ENCODE data around the gene SYT12.
A peak's percentile ranks its signal among the peaks of the same experiment; 100 is the strongest.

The SYT12 gene

DNA sequence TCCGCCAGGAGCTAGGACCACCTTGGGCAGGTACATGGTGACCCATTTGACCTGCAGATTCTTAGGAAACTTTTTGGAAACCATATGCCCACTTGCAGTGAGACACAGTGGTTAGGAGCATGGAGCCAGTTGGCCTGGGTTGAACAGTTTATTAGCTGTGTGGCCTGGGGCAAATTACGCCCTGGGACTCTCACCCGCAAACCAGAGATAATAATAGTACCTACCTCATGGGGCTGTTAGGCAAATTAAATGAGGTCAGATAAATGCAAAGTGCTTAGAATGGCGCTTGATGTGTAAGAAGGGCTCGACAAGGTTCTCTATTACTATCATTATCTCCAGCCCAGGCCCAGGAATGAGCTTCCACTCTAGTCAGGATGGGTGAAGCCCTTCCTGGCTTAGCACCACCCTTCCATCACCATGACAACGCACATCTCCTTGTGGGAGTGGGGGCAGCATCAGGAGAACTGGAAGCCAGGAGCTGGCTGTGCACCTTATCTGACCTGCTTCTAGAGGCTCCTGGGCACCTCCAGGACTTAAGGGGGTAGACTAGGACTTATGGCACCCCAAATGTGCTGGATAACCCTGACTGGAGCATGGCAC lies 5.1 kb downstream of the SYT12 start:
- no peak overlapping the region for H3K4me3 ChIP-seq (ENCODE audit: low read depth, low read length)
- TF ChIP-seq, protein P1, sequence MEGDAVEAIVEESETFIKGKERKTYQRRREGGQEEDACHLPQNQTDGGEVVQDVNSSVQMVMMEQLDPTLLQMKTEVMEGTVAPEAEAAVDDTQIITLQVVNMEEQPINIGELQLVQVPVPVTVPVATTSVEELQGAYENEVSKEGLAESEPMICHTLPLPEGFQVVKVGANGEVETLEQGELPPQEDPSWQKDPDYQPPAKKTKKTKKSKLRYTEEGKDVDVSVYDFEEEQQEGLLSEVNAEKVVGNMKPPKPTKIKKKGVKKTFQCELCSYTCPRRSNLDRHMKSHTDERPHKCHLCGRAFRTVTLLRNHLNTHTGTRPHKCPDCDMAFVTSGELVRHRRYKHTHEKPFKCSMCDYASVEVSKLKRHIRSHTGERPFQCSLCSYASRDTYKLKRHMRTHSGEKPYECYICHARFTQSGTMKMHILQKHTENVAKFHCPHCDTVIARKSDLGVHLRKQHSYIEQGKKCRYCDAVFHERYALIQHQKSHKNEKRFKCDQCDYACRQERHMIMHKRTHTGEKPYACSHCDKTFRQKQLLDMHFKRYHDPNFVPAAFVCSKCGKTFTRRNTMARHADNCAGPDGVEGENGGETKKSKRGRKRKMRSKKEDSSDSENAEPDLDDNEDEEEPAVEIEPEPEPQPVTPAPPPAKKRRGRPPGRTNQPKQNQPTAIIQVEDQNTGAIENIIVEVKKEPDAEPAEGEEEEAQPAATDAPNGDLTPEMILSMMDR (IDR thresholded peaks at IDR 0.05; ENCODE audit: insufficient read depth, low read depth, low read length, missing control alignments), result no peak
- DNase-seq (ENCODE audit: low read depth), result peak; percentile 76

DNA sequence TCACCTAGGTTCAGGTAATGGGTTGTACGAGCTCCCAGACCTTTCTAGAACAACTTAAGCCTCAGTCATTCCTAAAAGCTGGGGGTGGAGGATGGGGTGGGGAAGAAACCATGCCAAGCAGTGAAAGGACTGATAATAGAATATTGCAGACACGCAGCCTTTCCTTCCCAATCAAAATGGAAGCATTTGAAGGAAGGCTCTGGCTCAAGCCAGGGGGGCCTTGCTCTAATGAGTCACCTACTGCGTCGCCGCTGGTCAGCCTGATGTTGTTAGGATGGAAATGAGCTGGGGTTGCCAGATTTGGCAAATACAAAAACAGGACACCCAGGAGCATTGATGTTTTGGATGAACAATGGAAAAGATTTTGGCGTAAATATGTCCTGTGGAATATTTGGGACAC lies 6.2 kb downstream of the SYT12 start:
- no peak overlapping the region for H3K4me3 ChIP-seq (ENCODE audit: low read depth, low read length)
- no peak for DNase-seq (ENCODE audit: low read depth)
- TF ChIP-seq, protein P1 (IDR thresholded peaks at IDR 0.05; ENCODE audit: insufficient read depth, low read depth, low read length, missing control alignments), result no peak

DNA sequence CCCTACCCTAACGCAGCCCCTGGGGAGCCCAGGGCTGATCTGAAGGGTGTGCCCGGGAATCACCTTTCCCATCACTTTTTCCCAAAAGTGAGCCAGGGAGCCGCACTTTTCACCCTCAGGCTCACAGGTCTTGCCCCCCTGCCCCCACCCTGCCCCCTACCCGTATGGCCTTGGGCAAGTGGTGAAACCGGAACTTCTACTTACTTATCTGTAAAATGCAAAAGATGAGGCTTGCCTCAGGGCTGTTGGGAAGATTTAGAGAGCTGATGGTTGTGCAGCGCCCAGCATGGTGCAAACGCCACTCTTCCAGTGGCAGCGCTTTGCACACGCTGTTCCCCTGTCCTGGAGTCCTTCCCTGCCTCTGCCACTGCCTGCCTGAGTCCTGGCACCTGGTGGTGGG lies 8.0 kb downstream of the SYT12 start:
- DNase-seq (ENCODE audit: low read depth), result no peak
- no peak overlapping the region for H3K4me3 ChIP-seq (ENCODE audit: low read depth, low read length)

DNA sequence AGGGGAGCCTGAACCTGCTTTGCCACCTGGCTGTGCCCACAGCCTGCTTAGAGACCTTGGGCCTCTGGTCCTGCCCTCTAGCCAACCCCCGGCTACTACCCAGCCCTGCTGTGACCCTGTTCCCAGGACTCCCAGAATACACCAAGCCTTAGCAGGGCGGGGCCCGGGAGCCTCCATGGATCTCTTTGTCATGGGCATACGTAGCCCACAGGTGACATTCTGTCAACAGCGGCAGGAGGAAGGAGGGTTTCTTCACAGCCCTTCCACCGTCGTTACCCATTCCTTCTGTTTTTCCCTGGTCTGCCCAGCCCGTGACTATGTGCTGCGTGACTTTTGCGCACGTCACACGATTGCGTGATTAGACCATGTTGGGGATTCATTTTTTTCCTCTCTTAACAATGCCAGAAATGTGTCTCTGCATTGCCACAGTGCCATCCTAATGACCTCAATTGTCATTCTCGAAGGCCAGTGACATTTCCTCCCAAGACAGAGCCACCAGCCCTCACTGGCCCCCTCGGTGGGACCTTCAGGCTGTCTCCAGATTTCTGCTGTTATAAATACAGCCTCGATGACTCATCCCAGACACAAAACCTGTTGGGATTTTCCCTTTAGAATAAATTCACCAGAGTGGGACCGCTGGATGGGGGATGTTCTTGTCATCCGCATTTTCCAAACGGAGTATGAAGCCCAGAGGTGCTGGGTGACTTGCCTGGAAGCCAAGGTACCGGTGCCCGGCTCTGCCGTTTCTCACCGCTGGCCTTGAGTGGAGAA lies 9.0 kb downstream of the SYT12 start:
- H3K4me3 ChIP-seq (ENCODE audit: low read depth, low read length), result no peak overlapping the region
- TF ChIP-seq, protein P1 (IDR thresholded peaks at IDR 0.05; ENCODE audit: insufficient read depth, low read depth, low read length, missing control alignments), result no peak
- no peak for DNase-seq (ENCODE audit: low read depth)

More for the DNA sequence above, 8.0 kb downstream of the SYT12 start:
- TF ChIP-seq, protein P1 (IDR thresholded peaks at IDR 0.05; ENCODE audit: insufficient read depth, low read depth, low read length, missing control alignments), result no peak

DNA sequence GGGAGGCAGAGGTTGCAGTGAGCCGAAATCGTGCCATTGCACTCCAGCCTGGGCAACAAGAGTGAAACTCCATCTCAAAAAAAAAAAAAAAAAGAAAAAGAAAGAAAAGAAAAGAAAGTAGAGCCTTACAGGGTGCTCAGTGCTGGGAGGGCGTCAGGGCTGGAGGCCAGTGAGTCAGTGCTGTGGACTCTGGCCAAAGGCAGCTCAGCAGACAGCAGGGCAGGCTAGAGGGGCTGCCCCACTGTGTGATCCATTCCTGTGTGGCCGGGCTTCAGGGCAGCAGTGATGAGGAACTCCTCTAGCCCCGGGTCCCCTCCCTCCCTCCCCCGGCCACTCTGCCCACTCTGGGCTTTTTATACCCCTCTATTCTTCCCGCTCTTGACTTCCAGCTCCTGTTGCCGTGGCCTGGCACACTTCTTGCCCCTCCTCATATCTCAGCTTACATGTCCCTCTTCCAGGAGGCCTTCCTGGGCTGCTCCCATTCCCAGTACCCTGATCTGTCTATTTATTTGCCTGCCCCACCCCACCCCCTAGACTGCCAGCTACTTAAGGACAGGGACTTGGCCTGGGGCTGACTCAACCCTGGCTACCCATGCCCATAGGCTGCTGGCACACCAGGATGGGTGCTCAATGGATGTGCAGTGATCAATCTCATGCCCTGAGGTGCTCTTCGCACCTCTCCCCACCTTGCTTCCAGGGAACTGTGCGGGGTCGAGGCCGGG lies 10.1 kb downstream of the SYT12 start:
- TF ChIP-seq, protein P1 (IDR thresholded peaks at IDR 0.05; ENCODE audit: insufficient read depth, low read depth, low read length, missing control alignments), result no peak
- DNase-seq (ENCODE audit: low read depth), result no peak
- no peak overlapping the region for H3K4me3 ChIP-seq (ENCODE audit: low read depth, low read length)

DNA sequence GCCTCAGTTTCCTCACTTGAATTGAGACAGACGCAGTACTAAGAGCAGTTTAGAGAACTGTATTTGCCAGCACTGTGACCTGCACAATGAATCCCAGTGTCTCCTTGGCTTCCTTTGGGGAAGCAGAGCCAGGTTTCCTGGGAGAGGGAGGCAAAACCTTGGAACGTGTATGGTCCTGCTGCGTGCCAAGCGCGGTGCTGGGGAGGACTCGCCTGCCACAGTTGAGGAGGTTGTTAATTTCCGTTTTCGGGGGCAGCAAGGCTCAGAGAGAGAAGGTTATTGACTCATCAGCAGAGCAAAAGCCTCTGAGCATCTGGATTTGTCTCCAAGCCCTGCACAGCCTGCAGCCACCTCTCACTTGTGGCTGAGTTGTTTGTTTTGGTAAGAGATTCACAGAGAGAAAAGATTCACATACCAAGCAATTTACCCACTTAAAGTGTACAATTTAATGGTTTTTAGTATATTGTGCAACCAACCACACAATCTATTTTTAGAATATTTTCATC lies 10.8 kb downstream of the SYT12 start:
- no peak overlapping the region for H3K4me3 ChIP-seq (ENCODE audit: low read depth, low read length)
- TF ChIP-seq, protein P1 (IDR thresholded peaks at IDR 0.05; ENCODE audit: insufficient read depth, low read depth, low read length, missing control alignments), result no peak
- peak; percentile 47 for DNase-seq (ENCODE audit: low read depth)

All from GM12865 (cell line).